Smooth muscle cell of the brain vasculature (primary cell): ENCODE data around the gene H2AZ2.
"Not testable (repeated sequence)": the region's sequence is repeated elsewhere in the genome, so short reads cannot be mapped to it uniquely, and the experiment has no call there.

Source experiments
- DNase-seq: peaks from one replicate; pipeline ENCODE4 v3.0.0-alpha.2; 2012; ENCODE audit warnings: low read depth, low spot score

The H2AZ2 gene

DNA sequence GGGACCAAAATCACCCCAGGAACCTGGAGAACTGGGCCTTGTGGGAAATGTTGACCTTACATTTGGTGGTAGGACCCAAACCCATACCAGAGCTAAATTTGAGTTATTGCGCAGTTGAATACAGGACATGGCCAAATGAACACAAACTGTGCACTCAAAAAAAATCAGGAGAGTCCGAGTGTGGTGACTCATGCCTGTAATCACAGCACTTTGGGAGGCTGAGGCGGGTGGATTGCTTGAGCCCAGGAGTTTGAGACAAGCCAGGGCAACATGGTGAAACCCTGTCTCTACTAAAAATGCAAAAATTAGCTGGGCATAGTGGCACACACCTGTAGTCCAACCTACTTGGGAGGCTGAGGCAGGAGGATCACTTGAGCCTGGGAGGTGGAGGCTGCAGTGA, 62.7 kb downstream of the H2AZ2 start:
- DNase-seq, result not testable (repeated sequence)

DNA sequence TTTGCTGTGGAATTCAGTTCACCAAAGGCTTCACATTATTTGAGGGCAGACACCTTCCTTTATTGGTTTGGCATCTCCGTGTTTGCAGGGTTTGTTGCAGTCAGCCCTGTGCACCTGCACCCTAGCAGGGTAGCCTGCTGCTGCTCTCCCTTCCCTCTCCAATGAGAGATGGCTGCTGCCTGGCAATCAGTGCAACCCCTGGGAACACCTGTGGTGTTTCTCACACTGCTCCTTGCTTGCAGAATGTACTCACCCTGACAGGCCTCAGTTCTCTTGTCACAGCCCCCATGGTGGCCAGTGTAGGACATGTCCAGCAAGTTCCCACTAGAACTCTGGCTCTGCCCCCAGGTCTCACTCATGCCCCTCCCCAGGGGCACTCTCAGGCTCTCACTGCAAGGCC, 63.5 kb downstream of the H2AZ2 start:
- DNase-seq, result no peak

DNA sequence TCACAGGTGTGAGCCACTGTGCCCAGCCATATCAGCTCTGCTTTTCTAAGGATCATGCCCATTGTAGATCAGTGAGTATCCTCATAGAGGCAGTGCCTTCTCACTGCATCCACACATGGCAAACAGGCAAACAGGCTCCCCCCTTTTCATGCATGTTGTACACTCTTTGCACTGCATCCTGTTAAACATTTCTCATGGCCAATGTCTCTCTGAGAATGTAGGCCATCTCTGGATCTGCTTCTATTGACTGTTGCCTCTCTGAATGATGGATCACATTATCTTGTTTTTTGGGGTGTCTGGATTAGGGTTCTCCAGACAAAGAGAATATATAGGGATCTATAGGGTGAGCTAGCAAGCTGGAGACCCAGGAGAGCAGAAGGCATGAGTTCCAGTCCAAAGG, 64.5 kb downstream of the H2AZ2 start:
- no peak for DNase-seq

DNA sequence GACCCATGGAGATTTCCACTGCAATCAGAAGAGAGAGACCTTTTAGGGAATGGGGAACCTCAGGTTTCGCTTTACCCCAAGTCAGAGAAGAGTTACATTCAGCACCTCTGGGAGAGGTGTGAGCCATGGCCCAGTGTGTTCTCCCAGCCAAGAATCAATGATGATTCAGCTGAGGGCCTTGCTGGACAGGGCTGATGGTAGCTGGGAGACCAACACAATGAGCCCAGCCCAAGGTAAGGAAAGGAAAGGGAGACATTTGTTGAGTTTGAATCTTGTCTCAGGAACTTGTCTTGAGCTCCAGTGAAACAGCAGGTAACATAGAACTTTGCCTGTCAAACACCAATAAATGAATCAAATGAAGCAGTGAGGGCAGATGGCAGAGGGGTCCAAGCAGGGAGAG, 65.4 kb downstream of the H2AZ2 start:
- DNase-seq, result no peak
